Caco-2 (cell line): ENCODE results near the gene KLLN. TPM values are rescaled to one million over a fixed set of nuclear protein-coding genes. Genes with fewer than 3 reads are reported as not detected.
"Not testable (repeated sequence)": the region's sequence is repeated elsewhere in the genome, so short reads cannot be mapped to it uniquely, and the experiment has no call there.

ENCODE experiments used
- BruUV-seq: library from RNA; stranded (reverse); fragments of 400-500 nt; replicated peaks from 2 replicates; lab custom pipeline; 2021; lab: Mats Ljungman, UMichigan
- CTCF ChIA-PET: fragments of 300-600 bp; sonication (Branson Sonifier 250); formaldehyde crosslinking; loops from one replicate; lab custom pipeline; 2022; ENCODE audit warnings: antibody characterized with exemption; lab: Charles Lee
- POLR2A ChIA-PET: fragments of 300-600 bp; sonication (Branson Sonifier 250); formaldehyde crosslinking; loops from one replicate; lab custom pipeline; 2022; ENCODE audit warnings: antibody characterized with exemption; lab: Charles Lee
- DNase-seq, 2 experiments: peaks; one replicate each; pipeline versions ENCODE4 v3.0.0 to v3.0.0-alpha.2; 2020 to 2022
- H3K27me3 ChIP-seq: replicated peaks from 2 replicates; pipeline ENCODE4 v1.6.0; 2011; ENCODE audit warnings: low read length; ENCODE audit not compliant: control insufficient read depth, insufficient read depth
- H3K36me3 ChIP-seq: 2 replicates; pipeline ENCODE4 v1.5.1; 2011; ENCODE audit warnings: low read length; ENCODE audit not compliant: control insufficient read depth, insufficient read depth
- H3K4me1 ChIP-seq: fragments of 250-450 bp; sonication (Bioruptor Pico); 2 replicates; pipeline ENCODE4 v1.5.1; 2020; ENCODE audit warnings: mild to moderate bottlenecking
- H3K4me3 ChIP-seq: 2 replicates; pipeline ENCODE4 v1.5.1; 2011; ENCODE audit warnings: low read depth, mild to moderate bottlenecking, control low read depth, low read length
- H3K9me3 ChIP-seq: fragments of 250-450 bp; sonication (Bioruptor Pico); 2 replicates; pipeline ENCODE4 v1.5.1; 2020; ENCODE audit warnings: mild to moderate bottlenecking, moderate library complexity
- H3K27ac Mint-ChIP-seq: one replicate; pipeline ENCODE4 v1.8.0; 2022; ENCODE audit warnings: mixed read lengths; ENCODE audit not compliant: unreplicated experiment
- H3K27me3 Mint-ChIP-seq: one replicate; pipeline ENCODE4 v1.8.0; 2022; ENCODE audit warnings: mixed read lengths; ENCODE audit not compliant: insufficient read depth, unreplicated experiment
- H3K36me3 Mint-ChIP-seq: one replicate; pipeline ENCODE4 v1.8.0; 2022; ENCODE audit warnings: mild to moderate bottlenecking, mixed read lengths; ENCODE audit not compliant: insufficient read depth, unreplicated experiment
- H3K4me1 Mint-ChIP-seq: one replicate; pipeline ENCODE4 v1.8.0; 2022; ENCODE audit warnings: low read depth, mixed read lengths; ENCODE audit not compliant: unreplicated experiment
- H3K4me3 Mint-ChIP-seq: one replicate; pipeline ENCODE4 v1.8.0; 2022; ENCODE audit warnings: mild to moderate bottlenecking, moderate library complexity, mixed read lengths; ENCODE audit not compliant: unreplicated experiment
- H3K9me3 Mint-ChIP-seq: one replicate; pipeline ENCODE4 v1.8.0; 2022; ENCODE audit warnings: mixed read lengths; ENCODE audit not compliant: unreplicated experiment
- intact Hi-C: fragments of 100-400 bp; cut with micrococcal nuclease; formaldehyde crosslinking; loops from one replicate; pipeline ENCODE4 v1.10.0; 2022; ENCODE audit not compliant: unreplicated experiment
- total RNA-seq: library from RNA; stranded (reverse); gene quantifications from 2 replicates; pipeline ENCODE4 v1.2.3, GENCODE V29; 2022
- TF ChIP-seq, protein P1 (sequence below), 2 experiments: fragments of 200-600 bp in 1 of 2; IDR thresholded peaks; 1 replicate in 1 of 2; 2 replicates in 1 of 2; pipeline versions ENCODE4 v1.5.1 to v1.8.0; 2011 to 2022; ENCODE audit warnings: antibody characterized with exemption in 1 of 2, control low read depth in 1 of 2, inconsistent platforms in 1 of 2, low read depth in 1 of 2, low read length in 1 of 2, mild to moderate bottlenecking in 1 of 2, moderate library complexity in 1 of 2; ENCODE audit not compliant: insufficient read depth in 1 of 2, severe bottlenecking in 1 of 2, unreplicated experiment in 1 of 2

Gene KLLN
- total RNA-seq, 1 experiment from 2014 or later = 1.2 TPM

- Mint-ChIP-seq H3K4me1 (peaks cover 20% of the 10 kb centered on the region), H3K36me3 (peaks cover 2% of the 10 kb centered on the region), H3K9me3 (no peaks in the 10 kb centered on the region), H3K27me3 (no peaks in the 10 kb centered on the region), H3K27ac (no peak overlapping the region), H3K4me3 (no peak overlapping the region)
- Histone ChIP-seq H3K4me3 (no peak overlapping the region), H3K27me3 (no peaks in the 10 kb centered on the region), H3K9me3 (no peaks in the 10 kb centered on the region), H3K36me3 (no peaks in the 10 kb centered on the region), H3K4me1 (peaks cover 35% of the 10 kb centered on the region)
- no TSS peak for BruUV-seq
- TF ChIP-seq, protein P1, sequence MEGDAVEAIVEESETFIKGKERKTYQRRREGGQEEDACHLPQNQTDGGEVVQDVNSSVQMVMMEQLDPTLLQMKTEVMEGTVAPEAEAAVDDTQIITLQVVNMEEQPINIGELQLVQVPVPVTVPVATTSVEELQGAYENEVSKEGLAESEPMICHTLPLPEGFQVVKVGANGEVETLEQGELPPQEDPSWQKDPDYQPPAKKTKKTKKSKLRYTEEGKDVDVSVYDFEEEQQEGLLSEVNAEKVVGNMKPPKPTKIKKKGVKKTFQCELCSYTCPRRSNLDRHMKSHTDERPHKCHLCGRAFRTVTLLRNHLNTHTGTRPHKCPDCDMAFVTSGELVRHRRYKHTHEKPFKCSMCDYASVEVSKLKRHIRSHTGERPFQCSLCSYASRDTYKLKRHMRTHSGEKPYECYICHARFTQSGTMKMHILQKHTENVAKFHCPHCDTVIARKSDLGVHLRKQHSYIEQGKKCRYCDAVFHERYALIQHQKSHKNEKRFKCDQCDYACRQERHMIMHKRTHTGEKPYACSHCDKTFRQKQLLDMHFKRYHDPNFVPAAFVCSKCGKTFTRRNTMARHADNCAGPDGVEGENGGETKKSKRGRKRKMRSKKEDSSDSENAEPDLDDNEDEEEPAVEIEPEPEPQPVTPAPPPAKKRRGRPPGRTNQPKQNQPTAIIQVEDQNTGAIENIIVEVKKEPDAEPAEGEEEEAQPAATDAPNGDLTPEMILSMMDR (IDR thresholded peaks at IDR 0.05; ENCODE audit: insufficient read depth in 1 of 2, low read depth in 1 of 2, low read length in 1 of 2, severe bottlenecking in 1 of 2, unreplicated experiment in 1 of 2) = no peak
- no peak for DNase-seq
- intact Hi-C loops = no loop called here
- POLR2A ChIA-PET = no interaction called here
- CTCF ChIA-PET = no interaction called here
Observed at GRCh38 chr10:87847550-87847949, 15.8 kb downstream of the KLLN start.

DNA sequence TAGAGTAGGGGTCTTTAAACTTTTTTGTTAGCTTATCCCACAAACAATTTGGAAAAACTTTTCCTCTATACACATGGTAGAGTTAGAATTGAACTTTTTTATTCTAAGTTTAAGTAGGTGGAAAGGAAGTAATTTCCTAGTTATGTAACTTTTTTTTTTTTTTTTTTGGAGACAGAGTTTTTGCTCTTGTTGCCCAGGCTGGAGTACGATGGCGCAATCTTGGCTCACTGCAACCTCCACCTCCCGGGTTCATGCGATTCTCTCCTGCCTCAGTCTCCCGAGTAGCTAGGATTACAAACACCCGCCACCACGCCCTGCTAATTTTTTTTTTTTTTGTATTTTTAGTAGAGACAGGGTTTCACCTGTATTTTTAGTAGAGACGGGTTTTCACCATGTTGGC lies 16.6 kb downstream of the KLLN start:
- H3K4me1 ChIP-seq = peaks cover 43% of the 10 kb centered on the region
- H3K9me3 ChIP-seq, H3K27ac Mint-ChIP-seq, CTCF ChIA-PET, H3K4me3 Mint-ChIP-seq, POLR2A ChIA-PET, H3K4me3 ChIP-seq, H3K27me3 ChIP-seq, BruUV-seq, H3K27me3 Mint-ChIP-seq, intact Hi-C loops, H3K9me3 Mint-ChIP-seq, H3K36me3 ChIP-seq, H3K36me3 Mint-ChIP-seq, DNase-seq: not testable (repeated sequence)
- peaks cover 23% of the 10 kb centered on the region for H3K4me1 Mint-ChIP-seq

DNA sequence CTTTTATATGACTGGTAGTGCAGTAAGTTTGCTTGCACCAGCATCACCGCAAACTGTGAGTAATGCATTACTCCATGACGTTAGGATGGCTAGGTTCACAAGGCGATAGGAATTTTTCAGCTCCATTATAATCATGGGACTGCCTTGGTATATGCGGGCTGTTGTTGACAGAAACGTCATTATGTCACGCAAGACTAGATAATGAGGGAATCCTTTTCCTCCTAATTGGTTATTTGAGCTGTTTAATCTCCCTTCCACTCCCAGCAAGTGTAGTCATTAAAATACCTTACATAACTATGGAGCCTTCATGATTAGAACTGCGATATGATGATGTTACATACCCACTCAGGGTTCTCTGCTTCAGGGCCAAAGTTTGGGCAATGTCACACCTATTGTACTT lies 17.3 kb downstream of the KLLN start:
- H3K36me3 ChIP-seq = no peaks in the 10 kb centered on the region
- no peaks in the 10 kb centered on the region for H3K27me3 ChIP-seq
- ChIA-PET CTCF (interaction anchor here (0.9 kb wide), 1 partner anchor 737 kb away, joined by 3 read pairs; no protein-coding TSS in a partner anchor), POLR2A (interaction anchor here (0.5 to 0.6 kb wide), 2 partner anchors 12 to 14 kb away, joined by 3 to 8 read pairs; no protein-coding TSS in a partner anchor)
- peaks cover 7% of the 10 kb centered on the region for H3K36me3 Mint-ChIP-seq
- H3K27me3 Mint-ChIP-seq = no peaks in the 10 kb centered on the region
- peak overlapping the region; percentile 19 for H3K27ac Mint-ChIP-seq
- peak; percentile 55 to 64 for DNase-seq
- TF ChIP-seq, protein P1 (IDR thresholded peaks at IDR 0.05; ENCODE audit: insufficient read depth in 1 of 2, low read depth in 1 of 2, low read length in 1 of 2, severe bottlenecking in 1 of 2, unreplicated experiment in 1 of 2) = no peak
- peak overlapping the region; percentile 22 for H3K4me3 Mint-ChIP-seq
- peaks cover 50% of the 10 kb centered on the region for H3K4me1 ChIP-seq
- H3K4me1 Mint-ChIP-seq = peaks cover 23% of the 10 kb centered on the region
- H3K9me3 Mint-ChIP-seq = no peaks in the 10 kb centered on the region
- no TSS peak for BruUV-seq
- no peaks in the 10 kb centered on the region for H3K9me3 ChIP-seq
- intact Hi-C loops = no loop called here
- no peak overlapping the region for H3K4me3 ChIP-seq
